DMS79 (cell line): ENCODE data around the gene ASCC3.

Experiments
- DNase-seq: peaks from one replicate; lab custom pipeline; 2025; lab: John Stamatoyannopoulos, UW

ASCC3 gene

GRCh38 chr6:100726666-100727065, 154.5 kb downstream of the ASCC3 start:
- DNase-seq: no peak

- DNase-seq: no peak
These were observed 156.4 kb downstream of the ASCC3 start for GRCh38 chr6:100724696-100725095.

- no peak for DNase-seq
These were observed 156.9 kb downstream of the ASCC3 start for GRCh38 chr6:100724222-100724621.

GRCh38 chr6:100721256-100721655, 159.9 kb downstream of the ASCC3 start:
- no peak for DNase-seq

- DNase-seq: no peak
These were observed 161.0 kb downstream of the ASCC3 start for GRCh38 chr6:100719883-100720682.

GRCh38 chr6:100712997-100713396, 168.1 kb downstream of the ASCC3 start:
- no peak for DNase-seq

- no peak for DNase-seq
These were observed 174.6 kb downstream of the ASCC3 start for GRCh38 chr6:100706491-100706890.

GRCh38 chr6:100704961-100705360, 176.2 kb downstream of the ASCC3 start:
- DNase-seq: no peak

GRCh38 chr6:100701728-100702127, 179.4 kb downstream of the ASCC3 start:
- no peak for DNase-seq

GRCh38 chr6:100700009-100700408, 181.1 kb downstream of the ASCC3 start:
- DNase-seq: no peak

- no peak for DNase-seq
These were observed 185.7 kb downstream of the ASCC3 start for GRCh38 chr6:100695445-100695844.

- no peak for DNase-seq
These were observed 187.7 kb downstream of the ASCC3 start for GRCh38 chr6:100693249-100693927.

GRCh38 chr6:100691972-100692371, 189.2 kb downstream of the ASCC3 start:
- DNase-seq: no peak

GRCh38 chr6:100686216-100686615, 194.9 kb downstream of the ASCC3 start:
- no peak for DNase-seq

GRCh38 chr6:100685747-100686146, 195.4 kb downstream of the ASCC3 start:
- DNase-seq: no peak

GRCh38 chr6:100680163-100680562, 201.0 kb downstream of the ASCC3 start:
- no peak for DNase-seq

- no peak for DNase-seq
These were observed 203.1 kb downstream of the ASCC3 start for GRCh38 chr6:100678027-100678426.

- DNase-seq: no peak
These were observed 203.9 kb downstream of the ASCC3 start for GRCh38 chr6:100677240-100677639.

GRCh38 chr6:100673641-100674040, 207.5 kb downstream of the ASCC3 start:
- DNase-seq: no peak

- DNase-seq: no peak
These were observed 209.4 kb downstream of the ASCC3 start for GRCh38 chr6:100671740-100672139.

GRCh38 chr6:100670056-100670455, 211.1 kb downstream of the ASCC3 start:
- DNase-seq: no peak

GRCh38 chr6:100665041-100665380, 216.1 kb downstream of the ASCC3 start:
- no peak for DNase-seq

GRCh38 chr6:100664274-100665040, 216.7 kb downstream of the ASCC3 start:
- DNase-seq: no peak
